UCSD-AML1 (cell line): ENCODE results near the gene RXFP1.

Source experiments
- DNase-seq: peaks from one replicate; lab custom pipeline; 2025; ENCODE audit not compliant: unreplicated experiment; lab: John Stamatoyannopoulos, UW

Gene RXFP1

GRCh38 chr4:158541506-158541905 is 19.8 kb downstream of the RXFP1 start:
- no peak for DNase-seq

GRCh38 chr4:158543191-158543590 is 21.5 kb downstream of the RXFP1 start:
- no peak for DNase-seq

GRCh38 chr4:158544141-158544540 is 22.5 kb downstream of the RXFP1 start:
- DNase-seq: no peak

- no peak for DNase-seq
These were observed 31.7 kb downstream of the RXFP1 start for GRCh38 chr4:158553364-158553763.

- DNase-seq: no peak
These were observed 38.6 kb downstream of the RXFP1 start for GRCh38 chr4:158560284-158560683.

GRCh38 chr4:158566860-158567259 is 45.2 kb downstream of the RXFP1 start:
- DNase-seq: no peak

- DNase-seq: no peak
These were observed 50.1 kb downstream of the RXFP1 start for GRCh38 chr4:158571736-158572135.

GRCh38 chr4:158572608-158573007 is 50.9 kb downstream of the RXFP1 start:
- DNase-seq: no peak

- no peak for DNase-seq
These were observed 56.8 kb downstream of the RXFP1 start for GRCh38 chr4:158578476-158578875.

- no peak for DNase-seq
These were observed 58.4 kb downstream of the RXFP1 start for GRCh38 chr4:158580064-158580463.

GRCh38 chr4:158581161-158581560 is 59.5 kb downstream of the RXFP1 start:
- no peak for DNase-seq

GRCh38 chr4:158586881-158587280 is 65.2 kb downstream of the RXFP1 start:
- DNase-seq: no peak

- DNase-seq: no peak
These were observed 66.6 kb downstream of the RXFP1 start for GRCh38 chr4:158588285-158588684.

GRCh38 chr4:158588777-158589176 is 67.1 kb downstream of the RXFP1 start:
- no peak for DNase-seq

- peak; percentile 10 for DNase-seq
These were observed 68.6 kb downstream of the RXFP1 start for GRCh38 chr4:158590306-158590705.

- DNase-seq: no peak
These were observed 69.1 kb downstream of the RXFP1 start for GRCh38 chr4:158590824-158591223.

- DNase-seq: no peak
These were observed 76.4 kb downstream of the RXFP1 start for GRCh38 chr4:158597879-158598596.

- no peak for DNase-seq
These were observed 77.5 kb downstream of the RXFP1 start for GRCh38 chr4:158599150-158599549.

GRCh38 chr4:158599765-158600498 is 78.2 kb downstream of the RXFP1 start:
- DNase-seq: no peak

GRCh38 chr4:158604369-158604768 is 82.7 kb downstream of the RXFP1 start:
- no peak for DNase-seq

GRCh38 chr4:158605393-158605792 is 83.7 kb downstream of the RXFP1 start:
- DNase-seq: no peak

- DNase-seq: no peak
These were observed 85.3 kb downstream of the RXFP1 start for GRCh38 chr4:158606969-158607368.

- DNase-seq: no peak
These were observed 87.4 kb downstream of the RXFP1 start for GRCh38 chr4:158609116-158609515.
